NOMO-1 treated with dmso at 0.1 percent for 144 hours (cell line): Measurements from ENCODE around the gene TPBG.

Source experiments
- DNase-seq: peaks from one replicate; lab custom pipeline; 2025; ENCODE audit not compliant: unreplicated experiment; lab: John Stamatoyannopoulos, UW

TPBG gene

GRCh38 chr6:82363428-82364086 is at the start of gene TPBG:
TSS of gene TPBG (plus strand) at chr6:82363817. CDS start at chr6:82364962, 1,145 bp downstream.
- DNase-seq, result no peak

- DNase-seq, result no peak
Measured at GRCh38 chr6:82322386-82322785, 41.2 kb upstream of the TPBG start.

- DNase-seq, result no peak
Measured at GRCh38 chr6:82329766-82330165, 33.9 kb upstream of the TPBG start.

- DNase-seq, result no peak
Measured at GRCh38 chr6:82330171-82330804, 33.3 kb upstream of the TPBG start.

GRCh38 chr6:82331031-82331773 is 32.4 kb upstream of the TPBG start:
- no peak for DNase-seq

- no peak for DNase-seq
Measured at GRCh38 chr6:82333781-82334180, 29.8 kb upstream of the TPBG start.

GRCh38 chr6:82337688-82338257 is 25.8 kb upstream of the TPBG start:
- DNase-seq, result no peak

- DNase-seq, result no peak
Measured at GRCh38 chr6:82348130-82348529, 15.5 kb upstream of the TPBG start.

GRCh38 chr6:82353848-82354247 is 9.8 kb upstream of the TPBG start:
- DNase-seq, result no peak

- no peak for DNase-seq
Measured at GRCh38 chr6:82360552-82360951, 3.1 kb upstream of the TPBG start.

- no peak for DNase-seq
Measured at GRCh38 chr6:82361631-82362030, 2.0 kb upstream of the TPBG start.

- DNase-seq, result no peak
Measured at GRCh38 chr6:82362144-82362543, 1.5 kb upstream of the TPBG start.

- no peak for DNase-seq
Measured at GRCh38 chr6:82362878-82363427, 664 bp upstream of the TPBG start.

- no peak for DNase-seq
Measured at GRCh38 chr6:82364087-82365015, 734 bp downstream of the TPBG start.

GRCh38 chr6:82365016-82365795 is 1.6 kb downstream of the TPBG start:
- DNase-seq, result no peak

GRCh38 chr6:82367704-82368103 is 4.1 kb downstream of the TPBG start:
- DNase-seq, result no peak

GRCh38 chr6:82370788-82371187 is 7.2 kb downstream of the TPBG start:
- DNase-seq, result no peak

- DNase-seq, result no peak
Measured at GRCh38 chr6:82371799-82372546, 8.4 kb downstream of the TPBG start.

- no peak for DNase-seq
Measured at GRCh38 chr6:82372656-82373055, 9.0 kb downstream of the TPBG start.
